Endothelial cell of umbilical vein (primary cell): ENCODE results near the gene IGHMBP2.

ENCODE experiments used
- CTCF ChIP-seq, 2 donors: IDR thresholded peaks; 1 replicate in 1 of 2; 2 replicates in 1 of 2; pipeline ENCODE4 v1.5.1; 2011; ENCODE audit warnings: low read length in 2 of 2, mild to moderate bottlenecking in 2 of 2, moderate library complexity in 2 of 2, control low read depth in 1 of 2, inconsistent platforms in 1 of 2, low read depth in 1 of 2; ENCODE audit not compliant: insufficient read depth in 1 of 2; ENCODE audit errors: extremely low read depth in 1 of 2
- EZH2 ChIP-seq: IDR thresholded peaks from 2 replicates; pipeline ENCODE4 v1.6.1; 2012; ENCODE audit warnings: borderline replicate concordance, low read depth, mild to moderate bottlenecking, moderate library complexity, low read length, inconsistent platforms; ENCODE audit not compliant: severe bottlenecking
- FOS ChIP-seq: IDR thresholded peaks from 2 replicates; pipeline ENCODE4 v1.6.1; 2011; ENCODE audit warnings: mild to moderate bottlenecking, low read length, moderate library complexity, borderline replicate concordance; ENCODE audit not compliant: insufficient read depth
- JUN ChIP-seq: IDR thresholded peaks from 2 replicates; pipeline ENCODE4 v1.6.1; 2011; ENCODE audit warnings: borderline replicate concordance, low read depth; ENCODE audit not compliant: insufficient read length, insufficient read depth
- MAX ChIP-seq: IDR thresholded peaks from 2 replicates; pipeline ENCODE4 v1.6.1; 2011; ENCODE audit not compliant: insufficient read depth, insufficient read length
- MYC ChIP-seq: IDR thresholded peaks from one replicate; pipeline ENCODE4 v1.6.1; 2011; ENCODE audit warnings: mild to moderate bottlenecking, low read depth, low read length
- POLR2A ChIP-seq: IDR thresholded peaks from 2 replicates; pipeline ENCODE4 v1.6.1; 2012; ENCODE audit warnings: low read depth, mild to moderate bottlenecking, control low read depth, low read length
- POLR2AphosphoS5 ChIP-seq: IDR thresholded peaks from 2 replicates; pipeline ENCODE4 v1.6.1; 2012; ENCODE audit warnings: low read depth, mild to moderate bottlenecking, control low read depth, low read length, moderate library complexity; ENCODE audit not compliant: insufficient read depth

- TF ChIP-seq CTCF (IDR thresholded peaks at IDR 0.05; ENCODE audit: extremely low read depth in 1 of 2, insufficient read depth in 1 of 2, low read depth in 1 of 2, low read length in 2 of 2) (no peak), MYC (no peak), POLR2AphosphoS5 (no peak), POLR2A (no peak), EZH2 (no peak), MAX (no peak), FOS (no peak), JUN (no peak)
These were observed 75.4 kb downstream of the IGHMBP2 start for GRCh38 chr11:68978931-68979594.
